Measurements from ENCODE around the gene SLC36A2. TPM values are rescaled to one million over a fixed set of nuclear protein-coding genes. Genes with fewer than 3 reads are reported as not detected.

SLC36A2 gene
- total RNA-seq, 1 experiment from 2014 or later, result not detected

- TF ChIP-seq CTCF (IDR thresholded peaks at IDR 0.05; ENCODE audit: insufficient read depth in 1 of 2, low read depth in 1 of 2, low read length in 1 of 2, severe bottlenecking in 1 of 2, unreplicated experiment in 1 of 2), result no peak
- Mint-ChIP-seq H3K36me3 (ENCODE audit: insufficient read depth, unreplicated experiment) (no peaks in the 10 kb centered on the region), H3K4me3 (ENCODE audit: unreplicated experiment) (no peak overlapping the region), H3K4me1 (ENCODE audit: low read depth, unreplicated experiment) (no peaks in the 10 kb centered on the region), H3K27ac (ENCODE audit: unreplicated experiment) (no peak overlapping the region), H3K27me3 (ENCODE audit: insufficient read depth, unreplicated experiment) (peaks cover 2% of the 10 kb centered on the region), H3K9me3 (ENCODE audit: unreplicated experiment) (peaks cover 5% of the 10 kb centered on the region)
- H3K27me3 ChIP-seq (replicated peaks; ENCODE audit: control insufficient read depth, insufficient read depth, low read length), result no peaks in the 10 kb centered on the region
- no peak overlapping the region for H3K4me3 ChIP-seq (ENCODE audit: low read depth, low read length)
- H3K9me3 ChIP-seq, result peaks cover 6% of the 10 kb centered on the region; the same call in 1 of the 2 replicates
- intact Hi-C loops (cut with micrococcal nuclease; ENCODE audit: unreplicated experiment), result no loop called here
- CTCF ChIA-PET, result no interaction called here
- no TSS peak for BruUV-seq (replicated peaks)
- POLR2A ChIA-PET, result no interaction called here
- H3K36me3 ChIP-seq (ENCODE audit: control insufficient read depth, insufficient read depth, low read length), result no peaks in the 10 kb centered on the region
- H3K4me1 ChIP-seq, result no peaks in the 10 kb centered on the region
- DNase-seq, result no peak
These were observed 9.7 kb upstream of the SLC36A2 start for GRCh38 chr5:151357097-151357496.

- no peak for TF ChIP-seq CTCF (IDR thresholded peaks at IDR 0.05; ENCODE audit: insufficient read depth in 1 of 2, low read depth in 1 of 2, low read length in 1 of 2, severe bottlenecking in 1 of 2, unreplicated experiment in 1 of 2)
- no peaks in the 10 kb centered on the region; the same call in 1 of the 2 replicates for H3K9me3 ChIP-seq
- CTCF ChIA-PET, result no interaction called here
- no peaks in the 10 kb centered on the region for H3K36me3 ChIP-seq (ENCODE audit: control insufficient read depth, insufficient read depth, low read length)
- H3K4me3 ChIP-seq (ENCODE audit: low read depth, low read length), result no peak overlapping the region
- H3K9me3 Mint-ChIP-seq (ENCODE audit: unreplicated experiment), result no peaks in the 10 kb centered on the region
- no TSS peak for BruUV-seq (replicated peaks)
- no peaks in the 10 kb centered on the region for H3K36me3 Mint-ChIP-seq (ENCODE audit: insufficient read depth, unreplicated experiment)
- intact Hi-C loops (cut with micrococcal nuclease; ENCODE audit: unreplicated experiment), result no loop called here
- peaks cover 2% of the 10 kb centered on the region for H3K27me3 Mint-ChIP-seq (ENCODE audit: insufficient read depth, unreplicated experiment)
- H3K4me3 Mint-ChIP-seq (ENCODE audit: unreplicated experiment), result no peak overlapping the region
- no peaks in the 10 kb centered on the region for H3K4me1 Mint-ChIP-seq (ENCODE audit: low read depth, unreplicated experiment)
- DNase-seq, result no peak
- no peaks in the 10 kb centered on the region for H3K27me3 ChIP-seq (replicated peaks; ENCODE audit: control insufficient read depth, insufficient read depth, low read length)
- no peak overlapping the region for H3K27ac Mint-ChIP-seq (ENCODE audit: unreplicated experiment)
- H3K4me1 ChIP-seq, result no peaks in the 10 kb centered on the region
- POLR2A ChIA-PET, result no interaction called here
These were observed 4.3 kb upstream of the SLC36A2 start for GRCh38 chr5:151351671-151352070.

- no peaks in the 10 kb centered on the region for H3K9me3 Mint-ChIP-seq (ENCODE audit: unreplicated experiment)
- H3K9me3 ChIP-seq, result no peaks in the 10 kb centered on the region; the same call in 1 of the 2 replicates
- DNase-seq, result no peak
- H3K4me3 ChIP-seq (ENCODE audit: low read depth, low read length), result no peak overlapping the region
- intact Hi-C loops (cut with micrococcal nuclease; ENCODE audit: unreplicated experiment), result no loop called here
- POLR2A ChIA-PET, result no interaction called here
- no peaks in the 10 kb centered on the region for H3K27me3 Mint-ChIP-seq (ENCODE audit: insufficient read depth, unreplicated experiment)
- no TSS peak for BruUV-seq (replicated peaks)
- H3K27me3 ChIP-seq (replicated peaks; ENCODE audit: control insufficient read depth, insufficient read depth, low read length), result no peaks in the 10 kb centered on the region
- no peak overlapping the region for H3K27ac Mint-ChIP-seq (ENCODE audit: unreplicated experiment)
- H3K36me3 Mint-ChIP-seq (ENCODE audit: insufficient read depth, unreplicated experiment), result no peaks in the 10 kb centered on the region
- no peak for TF ChIP-seq CTCF (IDR thresholded peaks at IDR 0.05; ENCODE audit: insufficient read depth in 1 of 2, low read depth in 1 of 2, low read length in 1 of 2, severe bottlenecking in 1 of 2, unreplicated experiment in 1 of 2)
- CTCF ChIA-PET, result no interaction called here
- H3K4me1 Mint-ChIP-seq (ENCODE audit: low read depth, unreplicated experiment), result no peaks in the 10 kb centered on the region
- H3K4me3 Mint-ChIP-seq (ENCODE audit: unreplicated experiment), result no peak overlapping the region
- H3K4me1 ChIP-seq, result 0 out of 2 replicates have a peak, but pooled peaks cover 3% of the 10 kb centered on the region
- no peaks in the 10 kb centered on the region for H3K36me3 ChIP-seq (ENCODE audit: control insufficient read depth, insufficient read depth, low read length)
These were observed 1.4 kb upstream of the SLC36A2 start for GRCh38 chr5:151348789-151349188.
